Activated B cell treated with CpG ODN at 0.5 μM for 24 hours (primary cell): ENCODE measurements around the gene PPP1R1C. TPM values are rescaled to one million over a fixed set of nuclear protein-coding genes. Genes with fewer than 3 reads are reported as not detected.

ENCODE experiments used
- ATAC-seq: fragments of 200-7000 bp; cut with Tn5 transposase; one replicate; pipeline ENCODE4 v1.10.0; 2021; ENCODE audit warnings: low read depth, mild to moderate bottlenecking, moderate library complexity
- CTCF ChIA-PET: fragments of 350-600 bp; sonication (Branson Sonifier 250); formaldehyde crosslinking; loops from one replicate; lab custom pipeline; 2021; ENCODE audit warnings: antibody characterized with exemption; lab: Charles Lee
- POLR2A ChIA-PET: fragments of 350-600 bp; sonication (Branson Sonifier 250); formaldehyde crosslinking; loops from one replicate; lab custom pipeline; 2021; ENCODE audit warnings: antibody characterized with exemption; lab: Charles Lee
- DNase-seq: peaks from one replicate; pipeline ENCODE4 v3.0.0; 2022
- H3K27ac Mint-ChIP-seq: one replicate; pipeline ENCODE4 v1.8.0; 2020; ENCODE audit warnings: mixed read lengths
- H3K27me3 Mint-ChIP-seq: one replicate; pipeline ENCODE4 v1.8.0; 2021; ENCODE audit warnings: mixed read lengths
- H3K36me3 Mint-ChIP-seq: one replicate; pipeline ENCODE4 v1.8.0; 2021; ENCODE audit warnings: low read depth, mixed read lengths
- H3K4me1 Mint-ChIP-seq: one replicate; pipeline ENCODE4 v1.8.0; 2021; ENCODE audit warnings: mixed read lengths
- H3K4me3 Mint-ChIP-seq: one replicate; pipeline ENCODE4 v1.8.0; 2020; ENCODE audit warnings: mild to moderate bottlenecking, mixed read lengths
- H3K9me3 Mint-ChIP-seq: one replicate; pipeline ENCODE4 v1.8.0; 2020; ENCODE audit warnings: mixed read lengths
- CTCF ChIP-seq: fragments of 200-600 bp; IDR thresholded peaks from one replicate; pipeline ENCODE4 v1.8.0; 2022; ENCODE audit warnings: antibody characterized with exemption, mild to moderate bottlenecking
- intact Hi-C: fragments of 100-400 bp; cut with micrococcal nuclease; formaldehyde crosslinking; loops from one replicate; pipeline ENCODE4 v1.15.1; 2024
- total RNA-seq: library from RNA; stranded (reverse); gene quantifications from 2 replicates; pipeline ENCODE4 v1.2.3, GENCODE V29; 2022

PPP1R1C gene
- total RNA-seq, 1 donor from 2014 or later: not detected

GRCh38 chr2:182088681-182089320, 103.1 kb downstream of the PPP1R1C start:
- no peak for DNase-seq
- no peak overlapping the region for H3K27ac Mint-ChIP-seq
- H3K9me3 Mint-ChIP-seq: peaks cover 6% of the 10 kb centered on the region
- peaks cover 15% of the 10 kb centered on the region for H3K27me3 Mint-ChIP-seq
- no peak for TF ChIP-seq CTCF
- H3K36me3 Mint-ChIP-seq: no peaks in the 10 kb centered on the region
- no peaks in the 10 kb centered on the region for H3K4me1 Mint-ChIP-seq
- H3K4me3 Mint-ChIP-seq: no peak overlapping the region
- CTCF ChIA-PET: no interaction called here
- intact Hi-C loops: no loop called here
- no peak for ATAC-seq
- POLR2A ChIA-PET: no interaction called here

DNA sequence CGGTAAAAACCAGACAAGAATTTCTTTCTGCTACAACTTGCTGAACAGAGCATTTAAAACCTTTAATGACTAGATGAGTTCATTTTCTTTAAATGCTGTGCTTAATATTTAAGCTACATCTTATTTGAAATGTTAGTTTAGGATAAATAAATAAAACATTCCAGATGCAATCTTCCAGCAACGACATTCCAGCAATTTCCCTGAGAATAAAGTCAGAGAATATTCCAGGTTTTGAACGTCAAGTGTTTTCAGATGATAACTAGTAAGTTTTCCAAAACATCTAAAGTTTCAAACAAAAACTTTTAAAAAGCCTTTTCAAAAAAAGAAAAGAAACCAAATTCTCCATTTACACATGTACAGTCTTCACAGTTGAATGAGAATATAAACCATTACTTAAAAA, 104.8 kb downstream of the PPP1R1C start:
- Mint-ChIP-seq H3K27me3 (peaks cover 12% of the 10 kb centered on the region), H3K4me1 (no peaks in the 10 kb centered on the region), H3K27ac (no peak overlapping the region), H3K4me3 (no peak overlapping the region), H3K9me3 (peaks cover 3% of the 10 kb centered on the region), H3K36me3 (no peaks in the 10 kb centered on the region)
- no peak for DNase-seq
- TF ChIP-seq CTCF: no peak
- no peak for ATAC-seq
- intact Hi-C loops: no loop called here
- POLR2A ChIA-PET: no interaction called here
- CTCF ChIA-PET: interaction anchor here (1.2 kb wide), 1 partner anchor 12 kb away, joined by 3 read pairs; no protein-coding TSS in a partner anchor

DNA sequence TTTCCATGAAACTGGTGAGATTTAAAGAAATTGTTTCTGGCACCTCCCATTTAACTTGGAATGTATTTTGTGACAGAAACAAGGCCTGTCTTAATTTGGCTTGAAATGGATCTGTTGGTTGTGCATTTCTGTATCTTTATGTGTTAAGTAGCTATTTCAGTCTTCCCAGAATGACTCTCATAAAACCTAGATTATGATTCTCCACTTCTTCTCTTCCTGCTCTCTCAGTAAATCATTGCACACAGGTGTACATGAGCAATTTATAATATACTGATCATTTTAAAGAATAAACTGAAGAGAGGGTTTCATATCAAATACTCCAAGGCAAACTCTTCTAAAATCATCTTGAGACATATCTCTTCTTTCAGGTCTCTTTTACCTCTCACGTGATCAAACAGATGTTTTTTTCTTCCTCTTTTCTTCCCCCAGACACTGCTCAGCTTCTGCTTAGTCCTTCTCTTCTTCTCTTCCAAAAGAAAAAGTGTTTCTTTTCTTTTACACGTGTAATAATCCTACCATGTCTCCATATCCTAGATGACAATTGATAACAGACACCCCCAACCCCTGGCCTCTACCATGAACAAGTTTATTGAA, 112.0 kb downstream of the PPP1R1C start:
- H3K4me1 Mint-ChIP-seq: peaks cover 2% of the 10 kb centered on the region
- ChIA-PET CTCF (no interaction called here), POLR2A (no interaction called here)
- peaks cover 3% of the 10 kb centered on the region for H3K9me3 Mint-ChIP-seq
- ATAC-seq (no peak), DNase-seq (no peak)
- no peaks in the 10 kb centered on the region for H3K36me3 Mint-ChIP-seq
- H3K27ac Mint-ChIP-seq: no peak overlapping the region
- intact Hi-C loops: no loop called here
- TF ChIP-seq CTCF: no peak
- no peak overlapping the region for H3K4me3 Mint-ChIP-seq
- H3K27me3 Mint-ChIP-seq: peaks cover 7% of the 10 kb centered on the region

DNA sequence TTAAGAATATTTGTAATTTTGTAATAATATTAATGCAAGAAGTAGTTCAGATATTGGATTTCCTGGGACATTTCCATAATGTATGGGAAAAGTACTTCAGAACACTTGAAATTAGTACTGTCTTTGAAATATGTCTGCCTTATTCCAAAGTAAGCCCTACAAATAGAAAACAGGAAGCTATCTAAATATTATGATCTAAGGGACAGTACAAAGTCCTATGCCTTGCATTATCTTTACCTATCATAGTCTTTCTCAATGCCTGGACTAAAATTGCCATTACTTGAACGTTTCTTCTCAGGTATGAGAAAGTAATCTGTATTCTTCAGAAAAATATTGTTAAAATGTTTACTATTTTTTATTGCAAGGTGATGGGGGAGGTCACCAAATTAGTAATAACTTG, 113.0 kb downstream of the PPP1R1C start:
- no peak for TF ChIP-seq CTCF
- Mint-ChIP-seq H3K27me3 (peaks cover 3% of the 10 kb centered on the region), H3K4me1 (peaks cover 2% of the 10 kb centered on the region), H3K4me3 (no peak overlapping the region), H3K9me3 (no peaks in the 10 kb centered on the region), H3K36me3 (no peaks in the 10 kb centered on the region), H3K27ac (no peak overlapping the region)
- intact Hi-C loops: no loop called here
- ChIA-PET CTCF (no interaction called here), POLR2A (no interaction called here)
- DNase-seq (no peak), ATAC-seq (no peak)

DNA sequence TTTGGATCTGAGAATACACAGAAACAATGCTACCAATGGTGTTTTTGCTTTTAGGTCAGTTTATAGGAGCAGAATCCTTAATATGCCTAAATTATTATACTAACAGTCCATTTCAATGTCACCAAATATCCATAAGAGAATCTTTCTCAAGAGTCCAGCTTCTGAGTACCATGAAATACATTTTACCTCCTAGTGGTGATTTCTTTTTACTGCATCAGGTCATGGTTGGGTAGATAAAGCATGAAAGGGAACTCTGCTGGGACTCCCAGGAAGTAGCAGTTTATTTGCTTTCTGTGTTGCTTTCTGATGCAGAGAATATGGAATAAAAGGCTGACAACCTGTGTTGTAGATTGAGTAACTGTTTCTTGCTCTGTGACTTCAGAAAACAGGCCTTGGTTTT, 115.6 kb downstream of the PPP1R1C start:
- Mint-ChIP-seq H3K4me3 (no peak overlapping the region), H3K36me3 (no peaks in the 10 kb centered on the region), H3K9me3 (no peaks in the 10 kb centered on the region), H3K4me1 (peaks cover 2% of the 10 kb centered on the region), H3K27ac (no peak overlapping the region), H3K27me3 (peaks cover 3% of the 10 kb centered on the region)
- intact Hi-C loops: no loop called here
- POLR2A ChIA-PET: no interaction called here
- no peak for ATAC-seq
- DNase-seq: no peak
- TF ChIP-seq CTCF: no peak
- CTCF ChIA-PET: no interaction called here
